Limb (tissue), 2 donors: ENCODE data around the gene ADAMTSL2.

Experiments
- DNase-seq, 2 donors: peaks; one replicate each; pipeline ENCODE4 v3.0.0-alpha.2; 2016; ENCODE audit errors: extremely low spot score in 2 of 2

The ADAMTSL2 gene

DNA sequence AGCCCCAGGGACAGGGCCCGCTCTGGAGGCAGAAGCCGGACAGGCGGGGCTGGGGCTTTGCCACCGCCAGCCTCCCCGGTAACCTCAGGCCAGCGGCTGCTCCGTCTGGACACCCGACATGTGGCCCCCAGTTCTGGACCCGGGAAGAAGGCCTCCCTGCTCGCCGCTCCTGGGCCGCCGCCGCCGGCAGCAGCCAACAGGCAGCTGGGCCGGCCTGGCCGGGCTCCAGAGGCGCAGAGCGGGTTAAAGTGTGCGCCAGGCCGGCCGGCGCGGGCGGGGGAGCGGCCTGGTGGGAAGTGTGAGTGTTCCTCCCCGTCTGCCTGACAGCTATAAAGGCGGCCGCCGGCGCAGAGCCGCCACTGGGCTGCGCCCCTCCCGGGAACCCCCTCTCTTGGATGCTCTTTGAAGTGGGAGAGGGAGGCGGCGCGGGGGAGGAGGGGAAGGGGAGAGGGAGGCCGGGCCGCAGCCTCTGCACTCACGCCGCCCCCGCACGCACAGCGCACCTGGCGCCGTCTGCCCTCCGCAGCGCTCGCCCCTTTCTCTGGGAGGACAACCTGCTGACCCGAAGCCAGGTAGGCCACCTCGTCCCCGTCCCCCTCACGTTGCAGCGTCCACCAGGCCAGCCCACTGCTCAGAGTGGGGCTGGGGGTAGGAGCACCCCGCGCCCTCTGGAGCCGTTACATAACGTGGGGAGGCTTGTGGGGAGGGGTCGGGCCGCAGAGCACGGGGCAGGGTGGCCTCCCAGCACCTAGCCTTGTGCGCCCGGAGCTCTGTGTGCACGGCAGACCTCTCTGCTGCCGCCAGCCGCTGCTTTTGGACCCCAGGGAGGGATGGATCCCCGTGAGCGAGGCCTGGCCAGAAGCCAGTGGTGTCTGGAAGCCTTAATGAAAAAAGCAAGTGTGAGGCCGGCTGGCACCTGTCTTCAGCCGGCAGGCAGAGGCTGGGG is at the start of gene ADAMTSL2:
Gene ADAMTSL2, plus strand, starts transcription at position 359 of the 946 bp plus-strand sequence. CDS start 2,009 bp downstream, outside the sequence.
- DNase-seq: peak; percentile 82 to 86

DNA sequence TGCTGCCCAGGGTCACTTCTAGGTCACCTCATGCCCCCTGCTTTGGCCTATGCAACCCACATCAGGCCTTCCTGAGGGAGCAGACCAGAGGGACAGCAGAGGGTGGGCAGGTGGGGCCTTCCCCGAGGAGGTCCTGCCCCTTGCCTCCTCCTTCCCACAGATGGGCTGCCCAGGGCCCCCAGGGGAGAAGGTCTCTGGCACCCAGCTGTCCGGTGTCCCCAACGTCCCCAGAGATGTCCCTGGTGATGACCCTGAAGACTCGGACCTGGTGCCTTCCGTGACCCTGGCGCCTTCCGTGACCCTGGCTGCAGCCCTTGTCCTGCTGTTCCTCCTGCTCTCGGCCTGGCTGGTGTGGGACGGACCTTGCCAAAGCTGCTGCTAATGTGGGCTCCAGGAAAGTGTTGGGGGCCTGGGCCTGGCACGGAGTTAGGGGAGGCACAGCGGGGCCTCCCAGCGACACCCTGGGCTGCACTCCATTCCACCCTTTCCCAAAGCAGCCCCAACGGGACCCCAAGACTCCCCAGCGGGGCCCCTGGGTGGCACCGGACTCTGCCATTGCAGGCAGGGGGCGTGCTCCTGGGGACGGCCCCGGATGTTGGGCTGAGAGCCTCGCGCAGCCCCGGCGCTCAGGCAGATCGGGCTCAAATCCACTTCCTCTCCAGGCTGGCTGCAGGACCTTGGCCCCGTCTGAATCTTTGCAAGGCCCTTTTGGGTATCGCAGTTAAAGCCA is 48.8 kb upstream of the ADAMTSL2 start:
- DNase-seq: no peak

DNA sequence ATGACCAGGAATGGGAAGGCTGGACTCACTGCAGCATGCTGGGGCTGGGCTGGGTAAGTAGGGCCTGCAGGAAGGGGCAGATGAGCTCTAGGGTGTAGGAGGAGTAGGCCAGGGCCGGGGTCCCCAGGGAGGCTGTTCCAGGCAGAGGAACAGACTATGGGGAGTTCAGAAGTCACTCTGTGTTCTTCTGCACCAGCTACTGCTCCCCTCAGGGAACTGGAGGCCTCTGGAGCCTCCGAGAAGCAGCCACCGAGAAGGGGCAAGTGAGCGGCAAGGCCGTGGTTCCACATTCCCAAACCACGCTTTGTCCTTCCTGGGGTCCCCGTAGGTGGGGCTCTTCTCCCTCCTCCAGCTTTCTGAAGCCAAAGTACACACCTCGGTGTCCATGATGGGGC is 47.2 kb upstream of the ADAMTSL2 start:
- DNase-seq: no peak

DNA sequence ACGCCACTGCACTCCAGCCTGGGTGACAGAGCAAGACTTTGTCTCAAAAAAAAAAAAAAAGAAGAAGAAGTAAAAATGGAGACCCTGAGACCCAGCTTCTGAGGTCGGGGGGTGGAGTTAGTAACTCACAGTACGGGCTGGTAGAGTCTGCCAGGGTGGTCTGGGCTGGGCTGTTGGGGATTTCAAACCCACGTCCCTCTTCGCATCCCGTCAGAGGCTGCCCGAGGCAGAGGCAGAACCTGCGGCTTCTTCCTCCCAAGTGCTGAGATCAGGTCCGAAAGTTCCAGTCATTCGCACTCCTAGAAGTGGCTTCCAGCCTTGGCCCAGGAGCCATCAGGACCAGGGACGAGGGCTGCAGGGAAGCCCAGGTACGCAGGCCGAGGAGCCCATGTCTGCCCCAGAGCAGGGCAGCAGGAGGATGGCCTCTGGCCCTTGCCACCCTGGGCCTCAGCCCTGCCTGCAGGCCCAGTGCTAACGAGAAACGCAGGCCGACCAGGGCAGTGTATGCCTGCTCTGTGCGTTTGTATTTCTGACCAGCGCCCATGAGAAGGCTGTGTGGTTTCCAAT is 45.7 kb upstream of the ADAMTSL2 start:
- no peak for DNase-seq

DNA sequence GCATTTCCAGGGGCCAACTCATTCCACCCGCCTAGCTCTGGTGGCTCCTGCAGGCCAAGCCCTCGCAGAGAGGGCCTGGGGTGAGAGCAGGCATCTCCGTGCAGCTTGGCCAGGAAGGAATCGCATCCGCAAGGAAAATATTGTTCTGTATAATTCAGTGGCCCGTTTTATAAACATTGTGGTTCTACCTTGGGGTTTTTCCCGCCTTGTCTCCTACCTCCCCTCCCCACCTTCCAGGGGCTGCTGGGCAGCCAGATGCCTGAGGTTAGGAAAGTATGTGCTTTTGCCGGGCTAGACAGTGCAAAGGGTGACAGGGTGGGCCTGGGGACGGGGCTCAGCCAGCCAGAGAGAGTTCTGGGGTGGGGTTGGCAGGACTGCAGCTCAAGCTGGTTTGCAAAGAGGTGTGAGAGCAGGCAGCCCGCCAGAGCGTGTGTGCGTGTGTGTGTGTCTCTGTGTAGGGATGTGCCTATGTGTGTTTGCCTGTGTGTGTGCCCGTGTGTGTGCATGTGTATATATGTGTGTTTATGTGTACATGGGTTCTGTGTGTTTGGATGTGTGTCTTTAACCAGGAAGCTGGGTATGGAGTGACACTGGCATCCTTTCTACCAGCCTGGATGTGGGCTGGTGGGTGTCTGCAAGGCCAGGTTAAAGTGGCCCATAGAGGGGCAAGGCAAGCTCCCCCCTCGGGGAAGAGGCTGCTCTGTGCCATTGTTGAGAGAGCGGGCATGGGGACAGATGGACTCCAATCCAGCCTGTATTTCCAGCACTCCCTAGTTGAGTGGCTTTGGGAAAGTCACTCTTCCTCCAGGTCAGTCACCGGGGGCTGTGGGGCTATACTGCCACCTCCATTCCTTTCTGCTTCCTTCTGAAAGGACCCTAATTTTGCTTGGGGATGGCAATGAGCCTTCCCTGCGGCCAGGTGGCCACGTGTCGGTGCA is 45.0 kb upstream of the ADAMTSL2 start:
- DNase-seq: no peak

DNA sequence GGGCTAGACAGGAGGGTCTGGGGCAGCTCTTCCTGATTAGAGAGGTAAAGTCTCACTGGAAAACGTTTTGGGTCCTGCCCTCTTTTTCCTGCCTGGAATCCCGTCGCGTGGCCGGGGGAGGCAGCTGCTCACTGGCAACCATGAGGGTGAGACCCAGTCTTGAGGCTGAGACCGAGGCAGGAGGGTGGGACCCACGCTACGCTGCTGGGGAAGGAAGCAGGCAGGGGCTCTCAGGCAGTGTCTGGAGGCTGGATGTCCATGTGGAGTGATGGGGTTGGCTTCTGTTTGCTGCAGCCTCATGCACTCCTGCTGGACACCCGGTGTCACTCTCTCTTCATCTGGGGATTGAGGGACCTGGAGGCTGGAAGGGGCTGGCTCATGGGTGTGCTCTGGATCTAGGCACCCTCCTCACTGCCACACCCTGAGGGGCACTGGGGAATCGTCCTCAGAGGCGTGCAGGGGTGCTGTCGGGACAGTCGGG is 44.3 kb upstream of the ADAMTSL2 start:
- DNase-seq: no peak

DNA sequence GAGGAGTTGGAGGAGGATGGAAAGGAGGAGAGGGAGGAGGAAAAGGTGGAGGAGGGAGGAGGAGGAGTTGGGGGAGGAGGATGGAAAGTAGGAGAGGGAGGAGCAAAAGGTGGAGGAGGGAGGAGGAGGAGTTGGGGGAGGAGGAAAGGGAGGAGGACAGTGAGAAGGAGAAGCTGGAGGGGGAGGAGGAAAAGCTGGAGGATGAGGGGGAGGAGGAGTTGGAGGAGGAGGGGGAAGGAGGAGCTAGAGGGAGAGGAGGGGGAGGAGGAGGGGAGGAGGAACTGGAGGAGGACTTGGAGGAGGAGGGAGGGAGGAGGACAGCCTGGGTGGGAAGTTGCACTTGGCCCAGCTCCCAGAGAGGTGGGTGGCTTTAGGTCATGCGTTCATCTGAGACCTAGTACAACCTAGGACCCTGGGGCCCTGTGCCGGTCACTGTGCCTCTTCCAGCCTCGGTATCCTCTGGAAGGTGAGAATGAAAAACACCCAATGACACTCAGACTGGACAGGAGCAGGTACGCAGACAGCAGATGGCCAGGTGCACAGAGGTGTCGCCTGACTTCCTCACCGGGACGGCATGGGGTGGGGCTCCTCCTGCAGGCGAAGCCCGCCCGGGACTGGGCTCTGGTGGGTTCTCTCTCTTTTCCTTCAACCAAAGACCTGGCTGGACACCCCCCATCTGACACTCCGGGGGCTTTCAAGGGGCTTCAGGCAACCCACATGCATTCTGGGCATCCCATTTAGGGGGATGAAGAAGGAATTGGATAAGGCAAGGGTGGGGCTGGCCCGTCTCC is 43.4 kb upstream of the ADAMTSL2 start:
- DNase-seq: no peak

DNA sequence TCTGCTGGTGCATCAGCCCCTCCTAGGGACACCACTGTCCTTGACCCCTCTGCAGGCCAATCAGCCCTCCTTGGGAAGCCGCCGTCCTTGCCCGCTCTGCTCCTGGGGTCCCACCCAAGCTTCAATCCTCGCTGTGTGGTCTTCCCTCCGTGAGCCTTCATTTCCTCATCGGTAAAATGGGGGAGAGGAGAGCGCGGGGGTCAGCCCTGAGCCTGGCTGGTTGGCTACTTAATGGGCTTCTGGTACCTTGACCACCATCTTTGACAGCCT is 42.9 kb upstream of the ADAMTSL2 start:
- DNase-seq: no peak

DNA sequence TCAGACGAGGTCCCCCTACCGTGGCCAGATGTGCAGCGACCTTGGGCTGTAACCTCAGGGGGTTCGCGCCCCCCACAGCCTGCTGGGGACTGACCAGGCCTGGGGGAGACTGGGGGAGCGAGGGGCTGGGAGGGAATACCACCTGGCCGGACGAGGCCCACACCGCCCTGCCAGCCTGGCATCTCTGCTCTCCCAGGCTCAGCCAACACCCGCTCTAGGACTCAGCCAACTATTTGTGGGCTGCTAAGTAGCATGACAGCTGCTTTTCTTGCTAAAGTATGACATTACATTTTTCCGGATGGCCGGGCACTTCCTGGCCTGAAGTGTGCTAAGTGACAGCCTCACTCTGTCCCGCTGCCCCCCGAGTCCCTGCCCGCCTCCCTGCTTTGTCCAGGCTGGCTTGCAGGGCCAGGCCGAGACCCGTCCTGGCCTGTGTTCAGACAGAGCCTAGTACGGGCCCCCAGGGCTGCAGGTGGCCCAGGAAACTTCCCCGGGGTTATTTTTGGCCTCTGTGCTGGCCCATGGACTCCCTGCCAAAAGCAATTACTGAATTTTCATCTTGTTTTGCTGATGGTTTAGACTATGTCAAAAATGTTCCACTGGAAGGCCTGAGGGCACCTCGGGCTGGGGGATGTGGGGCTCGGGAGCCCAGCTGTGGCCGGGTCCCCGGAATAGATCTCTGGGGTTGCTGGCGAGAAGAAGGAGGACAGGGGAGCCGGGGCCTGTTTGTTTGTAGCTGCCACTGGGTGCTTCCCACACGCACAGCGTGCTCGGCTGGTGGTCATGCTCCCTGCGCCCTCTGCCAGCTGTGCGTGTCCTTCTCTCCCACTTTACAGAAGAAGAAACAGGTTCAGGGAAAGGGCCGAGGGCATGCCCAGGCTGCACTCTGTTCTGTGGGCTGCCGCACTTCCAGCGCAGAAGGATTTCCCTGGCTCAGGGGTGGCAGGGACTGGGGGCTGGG is 42.2 kb upstream of the ADAMTSL2 start:
- peak in 1 of 2 donors; percentile 56 for DNase-seq

DNA sequence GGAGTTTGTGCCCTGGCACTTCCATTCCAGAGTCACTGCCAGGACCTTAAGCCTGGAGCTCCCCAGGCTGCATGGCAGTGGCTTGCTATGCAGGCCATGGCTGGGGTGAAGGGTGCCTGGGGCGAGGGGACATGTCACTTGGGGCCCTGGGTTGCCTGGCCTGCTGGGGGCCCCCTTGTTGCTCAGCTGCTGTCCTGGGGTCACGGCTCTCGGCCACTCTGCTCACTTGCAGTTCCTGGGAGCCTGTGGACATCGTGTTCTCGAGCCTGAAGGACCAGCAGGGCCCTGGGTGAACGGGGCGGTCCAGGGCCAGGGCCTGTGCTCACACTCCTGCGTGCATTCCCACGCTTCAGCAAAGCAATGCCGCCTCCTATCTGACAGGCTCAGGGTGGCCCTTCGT is 41.1 kb upstream of the ADAMTSL2 start:
- no peak for DNase-seq

DNA sequence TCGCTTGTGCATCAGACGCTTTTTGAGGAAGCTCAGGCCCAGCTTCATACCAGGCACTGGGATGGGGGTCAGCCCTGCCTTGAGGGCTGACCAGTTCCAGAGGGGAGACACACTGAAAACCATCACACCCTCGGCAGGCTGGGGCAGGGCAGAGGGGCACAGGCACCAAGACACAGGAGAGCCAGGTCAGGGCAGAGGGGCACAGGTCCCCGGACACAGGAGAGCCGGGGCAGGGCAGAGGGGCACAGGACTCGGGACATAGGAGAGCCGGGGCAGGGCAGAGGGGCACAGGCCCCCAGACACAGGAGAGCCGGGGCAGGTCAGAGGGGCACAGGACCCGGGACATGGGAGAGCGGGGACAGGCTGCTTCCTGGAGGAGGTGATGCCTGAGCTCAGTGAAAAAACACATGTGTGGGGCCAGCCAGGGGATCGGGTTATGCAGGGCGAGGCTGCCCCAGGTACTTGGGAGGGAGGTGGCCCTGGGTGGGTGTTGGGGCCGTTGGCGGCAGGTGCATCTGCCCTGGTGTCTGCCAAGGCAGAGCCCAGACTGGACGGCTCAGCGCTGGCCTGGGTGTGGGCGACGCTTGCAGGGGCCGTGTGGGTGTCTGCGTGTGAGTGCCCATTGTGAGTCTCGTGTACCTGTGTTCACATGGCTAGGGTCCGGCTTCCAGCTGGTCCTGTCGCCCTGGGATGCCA is 40.5 kb upstream of the ADAMTSL2 start:
- DNase-seq: no peak

DNA sequence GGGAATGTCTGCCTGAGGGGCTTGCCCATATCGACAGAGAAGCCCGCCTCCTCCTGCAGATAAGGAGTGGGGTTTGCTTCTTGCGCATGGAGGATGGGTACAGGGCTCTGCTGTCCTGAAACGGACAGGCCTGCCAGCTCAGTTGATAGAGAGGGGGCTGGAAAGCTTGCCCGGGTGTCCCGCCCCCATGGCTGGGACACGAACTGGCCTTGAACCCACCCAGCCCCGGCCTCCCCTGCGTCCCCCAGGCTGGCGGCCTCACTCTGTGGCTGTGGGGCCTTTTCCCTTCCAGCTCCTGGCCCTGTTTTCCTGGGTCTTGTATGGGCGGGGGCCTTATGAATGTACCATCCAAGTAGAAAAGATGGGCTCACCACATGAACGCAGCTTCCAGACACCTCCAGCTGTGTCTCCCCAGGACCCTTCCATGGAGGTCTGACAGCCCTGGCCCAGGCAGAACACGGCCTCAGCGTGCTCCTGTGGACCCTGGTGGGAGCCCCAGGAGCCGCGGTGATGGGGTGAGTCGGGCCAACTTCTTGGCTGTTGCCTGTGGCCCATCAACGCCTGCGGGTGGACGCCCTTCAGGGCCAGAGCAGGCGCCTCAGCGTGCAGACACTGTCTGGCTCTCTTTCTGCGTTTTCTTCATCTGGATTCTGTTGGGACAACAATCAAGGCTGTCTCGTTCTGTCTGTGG is 39.7 kb upstream of the ADAMTSL2 start:
- no peak for DNase-seq

DNA sequence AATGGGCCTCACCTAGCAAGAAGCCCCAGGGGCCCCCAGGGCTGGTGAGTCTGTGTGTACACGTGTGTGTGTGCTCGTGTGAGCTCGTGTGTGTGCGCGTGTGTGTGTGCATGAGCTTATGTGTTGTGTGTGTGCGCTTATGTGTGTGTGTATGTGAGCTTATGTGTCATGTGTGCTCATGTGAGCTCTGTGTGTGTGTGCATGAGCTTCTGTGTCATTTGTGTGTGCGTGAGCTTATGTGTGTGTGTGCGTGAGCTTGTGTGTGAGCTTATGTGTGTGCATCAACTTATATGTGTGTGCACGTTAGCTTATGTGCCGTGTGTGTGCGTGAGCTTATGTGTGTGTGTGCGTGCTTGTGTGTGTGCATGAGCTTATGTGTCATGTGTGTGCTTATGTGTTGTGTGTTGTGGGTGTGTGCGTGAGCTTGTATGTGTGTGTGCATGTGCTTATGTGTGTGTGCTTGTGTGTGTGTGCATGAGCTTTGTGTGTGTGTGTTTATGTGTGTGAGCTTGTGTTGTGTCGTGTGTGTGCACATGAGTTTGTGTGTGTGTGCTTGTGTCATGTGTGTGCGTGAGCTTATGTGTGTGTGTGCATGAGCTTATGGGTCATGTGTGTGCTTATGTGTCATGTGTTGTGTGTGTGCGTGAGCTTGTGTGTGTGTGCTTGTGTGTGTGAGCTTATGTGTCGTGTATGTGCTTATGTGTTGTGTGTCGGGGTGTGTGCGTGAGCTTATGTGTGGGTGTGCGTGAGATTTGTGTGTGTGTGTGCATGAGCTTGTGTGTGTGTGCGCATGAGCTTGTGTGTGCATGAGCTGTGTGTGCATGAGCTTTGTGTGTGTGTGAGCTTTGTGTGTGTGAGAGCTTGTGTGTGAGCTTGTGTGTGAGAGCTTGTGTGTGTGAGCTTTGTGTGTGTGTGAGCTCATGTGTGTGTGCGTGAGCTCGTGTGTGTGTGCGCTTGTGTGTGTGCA is 38.9 kb upstream of the ADAMTSL2 start:
- no peak for DNase-seq

DNA sequence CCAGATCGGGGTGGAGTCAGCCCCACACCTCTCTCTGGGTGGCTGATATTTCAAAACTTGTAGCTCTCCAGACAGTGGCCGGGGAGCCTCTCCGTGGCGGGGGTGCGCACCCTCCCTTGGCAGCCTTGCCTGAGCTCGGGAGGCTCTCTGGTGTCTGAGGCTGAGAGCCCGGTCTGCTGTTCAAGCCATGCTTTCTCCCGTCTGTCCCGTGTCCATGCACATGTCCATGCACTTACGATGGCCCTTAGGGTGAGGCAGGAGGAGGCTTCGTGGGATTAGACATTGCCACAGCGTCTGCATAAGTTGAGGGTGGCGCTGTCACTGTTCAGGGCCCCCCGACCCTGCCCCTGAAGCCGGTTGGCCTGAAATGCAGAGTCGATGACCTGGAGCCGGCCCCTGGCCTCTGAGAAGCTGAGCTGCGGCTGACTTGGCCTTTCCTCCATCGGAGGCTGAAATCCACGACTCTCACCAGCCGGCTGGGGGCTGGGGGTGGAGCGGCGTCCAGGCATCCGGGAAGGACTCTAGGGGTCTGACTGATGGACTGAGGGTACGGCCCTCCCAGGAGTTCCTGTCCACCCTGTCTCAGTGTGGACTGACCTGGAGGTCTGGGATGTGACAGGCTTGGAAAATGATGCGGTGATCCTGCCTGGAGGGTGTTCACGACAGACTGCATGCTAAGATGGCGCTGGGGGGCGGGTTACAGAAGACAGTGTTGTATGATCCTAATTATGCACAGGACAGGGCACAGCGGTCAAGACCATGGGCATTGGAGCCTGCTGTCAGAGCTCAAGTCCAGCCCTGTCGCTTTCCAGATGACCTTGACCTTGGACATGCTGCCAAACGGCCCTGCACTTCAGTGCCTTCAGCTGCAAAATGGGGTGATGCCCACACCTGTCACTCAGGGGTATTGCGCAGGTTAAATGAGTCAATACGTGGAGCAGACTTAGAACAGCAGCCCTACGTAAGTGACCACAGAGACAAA is 37.4 kb upstream of the ADAMTSL2 start:
- no peak for DNase-seq

DNA sequence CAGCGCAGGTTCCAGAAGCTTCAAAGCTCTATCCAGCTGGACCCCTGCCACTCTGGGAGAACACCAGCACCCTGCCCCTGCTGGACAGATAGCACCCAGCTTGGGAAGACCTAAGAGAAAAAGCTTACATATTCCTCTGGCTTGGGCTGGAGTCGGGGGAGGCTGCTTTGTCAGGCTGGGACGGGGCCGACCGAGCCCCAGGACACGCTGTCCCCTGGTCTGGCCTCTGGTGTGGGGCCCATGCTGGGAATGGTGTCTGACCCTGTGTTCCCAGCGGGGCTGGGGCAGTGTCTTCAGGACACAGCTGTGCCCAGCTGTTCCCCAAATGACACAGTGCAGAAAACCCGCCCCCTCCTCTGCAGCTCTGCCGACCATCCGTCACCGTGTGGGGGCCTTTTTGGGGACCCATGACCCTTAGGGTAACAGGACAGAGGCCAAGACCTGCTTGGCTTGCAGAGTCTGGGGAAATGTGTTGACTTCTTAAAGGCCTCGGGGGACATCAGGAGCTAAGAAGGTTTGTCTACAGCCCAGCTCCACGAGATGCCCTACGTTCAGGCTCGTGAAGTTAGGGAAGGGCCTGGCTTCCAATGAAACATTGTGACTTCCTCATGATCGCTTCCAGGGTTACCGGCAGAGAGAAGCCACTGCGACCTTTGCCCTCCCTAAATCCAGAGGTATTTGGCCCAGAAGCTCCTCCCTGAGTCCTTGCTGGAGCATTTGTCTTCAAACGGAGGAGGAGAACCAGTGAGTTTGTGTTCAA is 35.2 kb upstream of the ADAMTSL2 start:
- no peak for DNase-seq
